GM12878 (cell line): ENCODE data around the gene EIF4E2. TPM values are rescaled to one million over a fixed set of nuclear protein-coding genes. Genes with fewer than 3 reads are reported as not detected.
"Not testable (repeated sequence)": the region's sequence is repeated elsewhere in the genome, so short reads cannot be mapped to it uniquely, and the experiment has no call there.

Source experiments
- ATAC-seq: fragments of 200-7000 bp; cut with Tn5 transposase; 3 replicates; pipeline ENCODE4 v1.9.1; 2020; ENCODE audit warnings: mild to moderate bottlenecking, moderate library complexity
- BruUV-seq: library from RNA; stranded (reverse); fragments of 400-500 nt; replicated peaks from 2 replicates; lab custom pipeline; 2021; lab: Mats Ljungman, UMichigan
- CTCF ChIA-PET: fragments of 300-600 bp; sonication (Branson Sonifier 250); formaldehyde crosslinking; extraction: SDS; loops from one replicate; lab custom pipeline; 2021; ENCODE audit warnings: inconsistent platforms; lab: Yijun Ruan, JAX
- POLR2A ChIA-PET: fragments of 350-600 bp; formaldehyde crosslinking; extraction: SDS; loops from one replicate; lab custom pipeline; 2021; ENCODE audit warnings: inconsistent platforms; lab: Charles Lee
- RAD21 ChIA-PET: fragments of 300-600 bp; sonication (Branson Sonifier 250); formaldehyde crosslinking; loops from one replicate; lab custom pipeline; 2023; ENCODE audit warnings: antibody characterized with exemption; ENCODE audit not compliant: unreplicated experiment; lab: Charles Lee
- SMC1A ChIA-PET: fragments of 300-600 bp; sonication (Branson Sonifier 250); formaldehyde crosslinking; loops from one replicate; lab custom pipeline; 2023; ENCODE audit not compliant: unreplicated experiment, uncharacterized antibody; lab: Charles Lee
- DNase-seq: peaks from one replicate; pipeline ENCODE4 v3.0.0-alpha.2; 2011; ENCODE audit warnings: low read depth, low spot score
- FAIRE-seq: peaks from 3 replicates; lab custom pipeline; 2011; peaks lifted over from hg19 to GRCh38; lab: Jason Lieb, UNC
- H2AFZ ChIP-seq: 2 replicates; pipeline ENCODE4 v1.6.0; 2011; ENCODE audit warnings: low read depth, low read length, control low read depth; ENCODE audit not compliant: control insufficient read depth
- H3K27ac ChIP-seq: 2 replicates; pipeline ENCODE4 v1.5.1; 2011; ENCODE audit warnings: control low read depth; ENCODE audit not compliant: control insufficient read depth, insufficient read depth
- H3K27me3 ChIP-seq, 2 experiments: replicated peaks in 1 of 2; 2 replicates each; pipeline versions ENCODE4 v1.6.0 to v1.6.1; 2011; ENCODE audit warnings: low read length in 1 of 2; ENCODE audit not compliant: control insufficient read depth in 2 of 2, insufficient read depth in 2 of 2
- H3K36me3 ChIP-seq, 2 experiments: 2 replicates each; pipeline ENCODE4 v1.5.1; 2011; ENCODE audit warnings: low read length in 1 of 2; ENCODE audit not compliant: control insufficient read depth in 2 of 2, insufficient read depth in 2 of 2
- H3K4me1 ChIP-seq: 2 replicates; pipeline ENCODE4 v1.6.1; 2011; ENCODE audit warnings: mild to moderate bottlenecking, low read length, moderate library complexity, mixed read lengths; ENCODE audit not compliant: control insufficient read depth, insufficient read depth
- H3K4me2 ChIP-seq: 2 replicates; pipeline ENCODE4 v1.6.0; 2011; ENCODE audit warnings: control low read depth; ENCODE audit not compliant: control insufficient read depth, insufficient read depth
- H3K4me3 ChIP-seq: fragments of 200-600 bp; sonication (generic); 2 replicates; pipeline ENCODE4 v1.5.1; 2016
- H3K79me2 ChIP-seq: 2 replicates; pipeline ENCODE4 v1.6.0; 2011; ENCODE audit warnings: low read length; ENCODE audit not compliant: control insufficient read depth, insufficient read depth
- H3K9ac ChIP-seq: 2 replicates; pipeline ENCODE4 v1.8.0; 2011; ENCODE audit warnings: low read length, control low read depth, mixed read lengths; ENCODE audit not compliant: control insufficient read depth, insufficient read depth
- H3K9me3 ChIP-seq: replicated peaks from 3 replicates; pipeline ENCODE4 v1.5.1; 2011; ENCODE audit warnings: mild to moderate bottlenecking, low read length; ENCODE audit not compliant: control insufficient read depth, insufficient read depth
- H4K20me1 ChIP-seq: 2 replicates; pipeline ENCODE4 v1.6.0; 2011; ENCODE audit not compliant: control insufficient read depth, insufficient read depth
- BACH1 ChIP-seq: fragments of 450-650 bp; IDR thresholded peaks from 2 replicates; pipeline ENCODE4 v1.6.1; 2017; ENCODE audit warnings: mild to moderate bottlenecking, borderline replicate concordance
- IKZF1 ChIP-seq: fragments of 450-650 bp; conservative IDR thresholded peaks from 2 replicates; pipeline ENCODE4 v1.6.1; 2017; ENCODE audit warnings: antibody characterized with exemption, mild to moderate bottlenecking
- IKZF2 ChIP-seq, 2 experiments: fragments of 450-650 bp; IDR thresholded peaks; 2 replicates each; pipeline ENCODE4 v1.6.1; 2017; ENCODE audit warnings: mild to moderate bottlenecking in 2 of 2, moderate library complexity in 2 of 2
- RCOR1 ChIP-seq: conservative IDR thresholded peaks from 2 replicates; pipeline ENCODE4 v1.6.1; 2012; ENCODE audit warnings: low read depth, low read length, improper control_type of control experiment
- SKIL ChIP-seq: fragments of 450-650 bp; IDR thresholded peaks from 2 replicates; pipeline ENCODE4 v1.6.1; 2017; ENCODE audit warnings: mild to moderate bottlenecking, low read depth, inconsistent platforms; ENCODE audit not compliant: poor library complexity, severe bottlenecking
- SMAD5 ChIP-seq: IDR thresholded peaks from 2 replicates; pipeline ENCODE4 v1.6.1; 2016; ENCODE audit warnings: antibody characterized with exemption, low read depth
- SRF ChIP-seq, 2 experiments: IDR thresholded peaks; 2 replicates each; pipeline ENCODE4 v1.6.1; 2011; ENCODE audit warnings: low read depth in 2 of 2, low read length in 2 of 2, mild to moderate bottlenecking in 1 of 2, moderate library complexity in 1 of 2
- ZBTB11 ChIP-seq: fragments of 450-650 bp; formaldehyde crosslinking; IDR thresholded peaks from 2 replicates; pipeline ENCODE4 v1.5.0; 2022; ENCODE audit warnings: mild to moderate bottlenecking, missing genetic modification characterization
- ZNF207 ChIP-seq: fragments of 450-650 bp; IDR thresholded peaks from 2 replicates; pipeline ENCODE4 v1.6.1; 2014; ENCODE audit warnings: antibody characterized with exemption, mild to moderate bottlenecking, borderline replicate concordance
- ZZZ3 ChIP-seq: IDR thresholded peaks from 2 replicates; pipeline ENCODE4 v1.6.1; 2011; ENCODE audit warnings: low read depth; ENCODE audit not compliant: control insufficient read depth, insufficient read length
- WGBS: methylation state at CpG from one replicate; pipeline ENCODE4 v1.1.6; 2016; ENCODE audit warnings: low lambda C conversion rate; ENCODE audit not compliant: insufficient replicate concordance, insufficient coverage; ENCODE audit errors: missing lambda C conversion rate; 5-methylcytosine and 5-hydroxymethylcytosine counted together
- in situ Hi-C: fragments of 300-500 bp; cut with MboI; formaldehyde crosslinking; loops from 9 replicates; pipeline ENCODE4 v1.14.3; 2018; ENCODE audit warnings: mixed read lengths
- intact Hi-C: fragments of 100-400 bp; cut with micrococcal nuclease; formaldehyde crosslinking; loops from one replicate; pipeline ENCODE4 v1.14.2; 2022; ENCODE audit not compliant: unreplicated experiment
- polyA plus RNA-seq, 11 experiments: library from polyadenylated mRNA; depleted of rRNA in 4 of 11; unstranded in 6 of 11; stranded (reverse) in 5 of 11; fragments of >200 nt; fragmentation: Nextera tagmentation in 4 of 11; fragmentation: Illumina TruSeq in 1 of 11; extraction: Ambion mirVana in 4 of 11; extraction: Trizol in 1 of 11; gene quantifications; 1 replicate in 1 of 11; 2 replicates in 10 of 11; pipeline versions ENCODE4 v1.2.1 to v1.2.3, GENCODE V29; 2011 to 2016; ENCODE audit warnings: inconsistent platforms in 2 of 11, missing spikeins in 2 of 11, low read depth in 1 of 11
- total RNA-seq, 4 experiments: library from RNA; depleted of rRNA in 3 of 4; stranded (reverse); fragments of >200 nt in 3 of 4; fragmentation: Illumina TruSeq in 1 of 4; extraction: Trizol in 1 of 4; gene quantifications; 2 replicates each; pipeline versions ENCODE4 v1.2.1 to v1.2.3, GENCODE V29; 2013 to 2021

Gene EIF4E2
- total and polyA plus RNA-seq, 10 of the 15 experiments (the other 5 are each of a cell fraction or from before 2014, with no cell fraction given), result 56.1 to 158 (median 110) TPM

- BruUV-seq, POLR2A ChIA-PET, H3K9me3 ChIP-seq, H3K9ac ChIP-seq, H3K4me3 ChIP-seq, H3K79me2 ChIP-seq, SMC1A ChIA-PET, H3K4me1 ChIP-seq, intact Hi-C loops, H3K27ac ChIP-seq, FAIRE-seq, RAD21 ChIA-PET, H2AFZ ChIP-seq, H3K27me3 ChIP-seq, H4K20me1 ChIP-seq, DNase-seq, ATAC-seq, H3K4me2 ChIP-seq, in situ Hi-C loops: not testable (repeated sequence)
- CTCF ChIA-PET, result interaction anchor here (0.8 kb wide), 1 partner anchor 41 kb away, joined by 3 read pairs; no protein-coding TSS in a partner anchor
- H3K36me3 ChIP-seq, result peaks cover 15 to 42% of the 10 kb centered on the region in 2 experiments
- WGBS, result 96% methylated on average over 6 of the region's 6 CpGs
Observed at GRCh38 chr2:232570481-232570880, 20.0 kb downstream of the EIF4E2 start.

- DNase-seq, result no peak
- H3K27me3 ChIP-seq, result no peaks in the 10 kb centered on the region
- no peak overlapping the region for H3K9ac ChIP-seq
- FAIRE-seq, result no peak
- ChIA-PET POLR2A (interaction anchor here (0.9 kb wide), 1 partner anchor 8 kb away, joined by 3 read pairs; no protein-coding TSS in a partner anchor), CTCF (interaction anchor here (0.8 kb wide), 1 partner anchor 41 kb away, joined by 3 read pairs; no protein-coding TSS in a partner anchor), SMC1A (no interaction called here), RAD21 (no interaction called here)
- WGBS, result 84% methylated on average over 7 of the region's 7 CpGs
- no TSS peak for BruUV-seq
- H4K20me1 ChIP-seq, result no peaks in the 10 kb centered on the region
- H3K4me3 ChIP-seq, result no peak overlapping the region
- TF ChIP-seq ZNF207 (no peak), ZZZ3 (no peak), SMAD5 (no peak), BACH1 (no peak), SRF (IDR thresholded peaks at IDR 0.05; ENCODE audit: low read depth in 2 of 2, low read length in 2 of 2) (no peak), ZBTB11 (CRISPR knock-in tag) (no peak), IKZF2 (IDR thresholded peaks at IDR 0.05) (no peak), SKIL (no peak), RCOR1 (no peak), IKZF1 (no peak)
- no peaks in the 10 kb centered on the region for H3K9me3 ChIP-seq
- H3K79me2 ChIP-seq, result no peaks in the 10 kb centered on the region
- ATAC-seq, result no peak
- H3K36me3 ChIP-seq, result peaks cover 15 to 42% of the 10 kb centered on the region in 2 experiments
- no peak overlapping the region for H3K27ac ChIP-seq
- H2AFZ ChIP-seq, result no peak overlapping the region
- in situ Hi-C loops (no loop called here), intact Hi-C loops (no loop called here)
- H3K4me1 ChIP-seq, result no peaks in the 10 kb centered on the region
- H3K4me2 ChIP-seq, result no peak overlapping the region
Observed at GRCh38 chr2:232571026-232571474, 20.6 kb downstream of the EIF4E2 start.
